IPS DF 4.7 (cell line): Measurements from ENCODE around the gene PYDC1.
"Not testable (repeated sequence)": the region's sequence is repeated elsewhere in the genome, so short reads cannot be mapped to it uniquely, and the experiment has no call there.

Source experiments
- DNase-seq: peaks from one replicate; pipeline ENCODE4 v3.0.0-alpha.2; 2013; ENCODE audit warnings: low spot score; ENCODE audit errors: extremely low read depth

PYDC1 gene

GRCh38 chr16:31223044-31223443, 6.1 kb upstream of the PYDC1 start:
- no peak for DNase-seq

GRCh38 chr16:31221357-31222160, 4.6 kb upstream of the PYDC1 start:
- DNase-seq, result no peak

GRCh38 chr16:31219154-31219741, 2.3 kb upstream of the PYDC1 start:
- DNase-seq, result no peak

GRCh38 chr16:31217136-31217530, 198 bp upstream of the PYDC1 start:
- no peak for DNase-seq

- peak; percentile 76 for DNase-seq
These were observed 1.4 kb downstream of the PYDC1 start for GRCh38 chr16:31215287-31216162.

- no peak for DNase-seq
These were observed 2.1 kb downstream of the PYDC1 start for GRCh38 chr16:31214708-31215286.

- no peak for DNase-seq
These were observed 2.8 kb downstream of the PYDC1 start, which contains the start of gene TRIM72 for GRCh38 chr16:31213877-31214707. TRIM72 (plus strand) TSS chr16:31214119; CDS start chr16:31214739, 620 bp downstream.

GRCh38 chr16:31213342-31213741, 3.6 kb downstream of the PYDC1 start:
- no peak for DNase-seq

- no peak for DNase-seq
These were observed 10.2 kb downstream of the PYDC1 start for GRCh38 chr16:31206776-31207175.

GRCh38 chr16:31204871-31205666, 11.9 kb downstream of the PYDC1 start:
- no peak for DNase-seq

GRCh38 chr16:31202414-31203375, 14.2 kb downstream of the PYDC1 start, which contains the start of gene PYCARD:
PYCARD (minus strand) TSS chr16:31202760; CDS start chr16:31202690, 70 bp downstream.
- no peak for DNase-seq

- DNase-seq, result no peak
These were observed 15.1 kb downstream of the PYDC1 start for GRCh38 chr16:31201582-31202413.

GRCh38 chr16:31200821-31201568, 15.9 kb downstream of the PYDC1 start:
- DNase-seq, result no peak

GRCh38 chr16:31200111-31200510, 16.8 kb downstream of the PYDC1 start:
- not testable (repeated sequence) for DNase-seq

- DNase-seq, result no peak
These were observed 17.4 kb downstream of the PYDC1 start for GRCh38 chr16:31199430-31200041.

GRCh38 chr16:31198207-31198882, 18.6 kb downstream of the PYDC1 start:
- DNase-seq, result no peak
